Astrocyte (in vitro differentiated cells and primary cell): ENCODE measurements around the gene RCVRN.

Experiments
- EZH2 ChIP-seq: IDR thresholded peaks from 2 replicates; pipeline ENCODE4 v1.6.1; 2012; ENCODE audit warnings: mild to moderate bottlenecking, low read length, inconsistent platforms; ENCODE audit not compliant: insufficient read depth
- TF ChIP-seq, protein P1 (sequence below): IDR thresholded peaks from 2 replicates; pipeline ENCODE4 v1.5.1; 2011; ENCODE audit warnings: low read depth, mild to moderate bottlenecking, inconsistent platforms, low read length, moderate library complexity; ENCODE audit not compliant: insufficient read depth

DNA sequence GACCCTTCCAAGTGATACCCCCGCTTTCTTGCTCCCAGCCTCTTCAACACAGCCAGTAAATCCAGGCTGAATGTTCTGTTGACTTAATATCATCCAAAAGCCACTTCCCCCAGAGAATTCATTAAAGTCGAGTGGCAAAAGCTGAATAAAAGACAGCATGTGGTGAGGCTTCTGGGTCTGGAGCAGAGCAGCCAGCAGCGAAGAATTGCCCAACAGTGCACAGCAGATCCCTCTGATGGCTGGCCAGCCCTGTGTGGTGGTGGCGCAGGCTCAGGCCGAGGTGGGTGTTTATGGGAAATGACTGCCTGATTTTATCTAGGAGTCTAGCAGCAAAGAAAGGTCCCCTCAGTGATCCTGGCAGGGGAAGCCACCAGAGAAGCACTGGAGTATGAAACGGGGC, 30.3 kb upstream of the RCVRN start:
- TF ChIP-seq, protein P1, sequence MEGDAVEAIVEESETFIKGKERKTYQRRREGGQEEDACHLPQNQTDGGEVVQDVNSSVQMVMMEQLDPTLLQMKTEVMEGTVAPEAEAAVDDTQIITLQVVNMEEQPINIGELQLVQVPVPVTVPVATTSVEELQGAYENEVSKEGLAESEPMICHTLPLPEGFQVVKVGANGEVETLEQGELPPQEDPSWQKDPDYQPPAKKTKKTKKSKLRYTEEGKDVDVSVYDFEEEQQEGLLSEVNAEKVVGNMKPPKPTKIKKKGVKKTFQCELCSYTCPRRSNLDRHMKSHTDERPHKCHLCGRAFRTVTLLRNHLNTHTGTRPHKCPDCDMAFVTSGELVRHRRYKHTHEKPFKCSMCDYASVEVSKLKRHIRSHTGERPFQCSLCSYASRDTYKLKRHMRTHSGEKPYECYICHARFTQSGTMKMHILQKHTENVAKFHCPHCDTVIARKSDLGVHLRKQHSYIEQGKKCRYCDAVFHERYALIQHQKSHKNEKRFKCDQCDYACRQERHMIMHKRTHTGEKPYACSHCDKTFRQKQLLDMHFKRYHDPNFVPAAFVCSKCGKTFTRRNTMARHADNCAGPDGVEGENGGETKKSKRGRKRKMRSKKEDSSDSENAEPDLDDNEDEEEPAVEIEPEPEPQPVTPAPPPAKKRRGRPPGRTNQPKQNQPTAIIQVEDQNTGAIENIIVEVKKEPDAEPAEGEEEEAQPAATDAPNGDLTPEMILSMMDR: no peak
- TF ChIP-seq EZH2: no peak
